SJCRH30 (cell line): Measurements from ENCODE around the gene ATP2A3. TPM values are rescaled to one million over a fixed set of nuclear protein-coding genes. Genes with fewer than 3 reads are reported as not detected.

ENCODE experiments used
- DNase-seq, 2 experiments: peaks; one replicate each; pipeline ENCODE4 v3.0.0-alpha.2; 2015 to 2020
- H3K27ac ChIP-seq: fragments of 250-450 bp; sonication (Bioruptor Pico); 2 replicates; pipeline ENCODE4 v1.5.1; 2020; ENCODE audit warnings: mild to moderate bottlenecking, moderate library complexity
- H3K27me3 ChIP-seq: fragments of 250-450 bp; sonication (Bioruptor Pico); 2 replicates; pipeline ENCODE4 v1.5.1; 2020; ENCODE audit warnings: mild to moderate bottlenecking, moderate library complexity
- H3K36me3 ChIP-seq: fragments of 250-450 bp; sonication (Bioruptor Pico); 2 replicates; pipeline ENCODE4 v1.5.1; 2020; ENCODE audit warnings: mild to moderate bottlenecking, moderate library complexity
- H3K4me1 ChIP-seq: fragments of 250-450 bp; sonication (Bioruptor Pico); 2 replicates; pipeline ENCODE4 v1.5.1; 2020; ENCODE audit warnings: mild to moderate bottlenecking, moderate library complexity
- H3K4me3 ChIP-seq: fragments of 250-450 bp; sonication (Bioruptor Pico); 2 replicates; pipeline ENCODE4 v1.5.1; 2020; ENCODE audit warnings: mild to moderate bottlenecking, moderate library complexity
- H3K9me3 ChIP-seq: fragments of 250-450 bp; sonication (Bioruptor Pico); replicated peaks from 2 replicates; pipeline ENCODE4 v1.5.1; 2020; ENCODE audit warnings: mild to moderate bottlenecking, moderate library complexity
- total RNA-seq: library from RNA; depleted of rRNA; stranded (reverse); fragments of >200 nt; shearing (Covaris generic); gene quantifications from 2 replicates; pipeline ENCODE4 v1.2.3, GENCODE V29; 2014

ATP2A3 gene
- total RNA-seq, 1 experiment from 2014 or later = 2.0 TPM

- no peaks in the 10 kb centered on the region; the same call in 1 of the 2 replicates for H3K4me1 ChIP-seq
- no peak overlapping the region for H3K4me3 ChIP-seq
- H3K27ac ChIP-seq = no peak overlapping the region
- H3K9me3 ChIP-seq = no peaks in the 10 kb centered on the region
- no peak for DNase-seq
- no peaks in the 10 kb centered on the region for H3K27me3 ChIP-seq
- H3K36me3 ChIP-seq = no peaks in the 10 kb centered on the region
Observed at GRCh38 chr17:3924512-3925350, 39.5 kb downstream of the ATP2A3 start.

- H3K27ac ChIP-seq = no peak overlapping the region
Observed at GRCh38 chr17:3923466-3924190, 40.6 kb downstream of the ATP2A3 start.

DNA sequence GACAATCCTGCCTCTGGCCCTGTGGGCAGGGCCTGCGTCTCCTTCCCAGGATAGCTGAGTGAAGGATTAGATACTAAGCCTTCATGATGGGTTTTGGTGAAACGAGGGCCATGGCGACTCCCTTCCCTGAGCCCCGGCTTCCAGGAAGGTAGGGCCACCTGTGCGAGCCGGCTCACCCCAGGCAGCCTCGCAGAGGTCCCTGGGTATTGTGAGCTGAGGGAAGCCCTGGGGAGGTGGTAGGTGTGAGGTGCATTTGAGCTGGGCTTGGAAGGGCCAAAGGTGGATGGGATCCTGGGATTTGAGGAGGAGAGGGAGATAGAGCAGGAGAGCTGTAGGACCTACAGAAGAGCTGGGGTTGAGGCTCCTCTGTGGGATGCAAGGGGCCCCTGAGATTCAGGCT lies 41.5 kb downstream of the ATP2A3 start:
- Histone ChIP-seq H3K4me3 (no peak overlapping the region), H3K4me1 (peaks cover 2% of the 10 kb centered on the region; the same call in 1 of the 2 replicates), H3K27me3 (no peaks in the 10 kb centered on the region), H3K27ac (no peak overlapping the region), H3K36me3 (no peaks in the 10 kb centered on the region), H3K9me3 (no peaks in the 10 kb centered on the region)
- DNase-seq = no peak

More at GRCh38 chr17:3923466-3924190, 40.6 kb downstream of the ATP2A3 start:
- H3K4me3 ChIP-seq = no peak overlapping the region
- no peaks in the 10 kb centered on the region for H3K9me3 ChIP-seq
- H3K27me3 ChIP-seq = no peaks in the 10 kb centered on the region
- no peaks in the 10 kb centered on the region for H3K36me3 ChIP-seq
- peaks cover 2% of the 10 kb centered on the region; the same call in 1 of the 2 replicates for H3K4me1 ChIP-seq
- DNase-seq = no peak

GRCh38 chr17:3921502-3922319 lies 42.5 kb downstream of the ATP2A3 start:
- Histone ChIP-seq H3K4me3 (peak overlapping the region; percentile 19), H3K9me3 (no peaks in the 10 kb centered on the region), H3K4me1 (peaks cover 10% of the 10 kb centered on the region), H3K27ac (no peak overlapping the region), H3K27me3 (no peaks in the 10 kb centered on the region), H3K36me3 (no peaks in the 10 kb centered on the region)
- no peak for DNase-seq

GRCh38 chr17:3921006-3921405 lies 43.2 kb downstream of the ATP2A3 start:
- peak overlapping the region; percentile 19 for H3K4me3 ChIP-seq
- DNase-seq = no peak
- no peaks in the 10 kb centered on the region for H3K27me3 ChIP-seq

GRCh38 chr17:3919123-3919624 lies 45.1 kb downstream of the ATP2A3 start:
- no peak for DNase-seq
- no peaks in the 10 kb centered on the region for H3K9me3 ChIP-seq
- H3K27ac ChIP-seq = no peak overlapping the region
- no peaks in the 10 kb centered on the region for H3K36me3 ChIP-seq
- no peak overlapping the region for H3K4me3 ChIP-seq
- H3K27me3 ChIP-seq = no peaks in the 10 kb centered on the region
- peaks cover 10% of the 10 kb centered on the region for H3K4me1 ChIP-seq

More at GRCh38 chr17:3921006-3921405, 43.2 kb downstream of the ATP2A3 start:
- Histone ChIP-seq H3K36me3 (no peaks in the 10 kb centered on the region), H3K27ac (no peak overlapping the region), H3K9me3 (no peaks in the 10 kb centered on the region), H3K4me1 (peaks cover 10% of the 10 kb centered on the region)

DNA sequence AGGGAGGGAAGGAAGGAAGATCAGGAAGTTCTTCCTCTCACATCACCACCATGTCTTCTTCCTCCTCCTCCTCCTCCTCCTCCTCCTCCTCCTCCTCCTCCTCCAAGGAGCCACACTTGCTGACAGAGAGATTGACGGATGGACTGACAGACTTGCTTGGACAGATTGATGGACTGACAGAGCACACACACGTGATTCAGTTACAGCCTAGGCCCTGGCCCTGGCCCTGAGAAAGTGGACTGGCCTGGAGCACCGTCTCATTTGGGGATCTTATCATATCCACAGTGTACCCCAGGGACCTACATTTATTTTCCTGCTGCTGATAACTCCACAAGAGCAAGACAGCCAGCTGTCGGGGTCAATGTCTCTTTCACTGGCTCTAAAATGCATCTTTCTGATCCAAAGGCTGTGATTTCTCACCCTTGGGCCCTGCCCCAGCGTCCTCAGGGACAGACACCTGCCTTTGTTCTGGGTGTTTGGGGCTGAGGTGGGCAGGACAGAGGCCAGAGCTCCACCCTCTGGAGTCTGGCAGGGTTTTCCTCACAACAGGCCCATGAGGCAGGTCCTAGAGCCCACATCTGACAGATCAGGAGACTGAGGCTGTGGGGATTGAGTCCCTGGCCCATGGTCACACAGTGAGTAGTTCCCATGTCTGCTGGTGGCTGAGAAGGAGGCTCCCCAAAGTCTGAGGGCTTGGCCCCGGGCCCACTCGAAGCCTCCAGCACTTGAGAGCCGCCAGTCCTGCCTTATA lies 45.7 kb downstream of the ATP2A3 start:
- Histone ChIP-seq H3K27me3 (no peaks in the 10 kb centered on the region), H3K36me3 (no peaks in the 10 kb centered on the region), H3K4me1 (peaks cover 10% of the 10 kb centered on the region), H3K9me3 (no peaks in the 10 kb centered on the region), H3K27ac (no peak overlapping the region), H3K4me3 (no peak overlapping the region)
- DNase-seq = no peak

GRCh38 chr17:3917391-3917931 lies 46.8 kb downstream of the ATP2A3 start:
- no peak overlapping the region; the same call in 1 of the 2 replicates for H3K27ac ChIP-seq
- DNase-seq = peak; percentile 63 to 65
- H3K27me3 ChIP-seq = no peaks in the 10 kb centered on the region
- H3K4me1 ChIP-seq = peaks cover 10% of the 10 kb centered on the region
- no peaks in the 10 kb centered on the region for H3K9me3 ChIP-seq
- no peak overlapping the region for H3K4me3 ChIP-seq
- H3K36me3 ChIP-seq = no peaks in the 10 kb centered on the region

GRCh38 chr17:3916825-3917224 lies 47.4 kb downstream of the ATP2A3 start:
- Histone ChIP-seq H3K9me3 (no peaks in the 10 kb centered on the region), H3K36me3 (no peaks in the 10 kb centered on the region), H3K27me3 (no peaks in the 10 kb centered on the region), H3K4me3 (no peak overlapping the region), H3K27ac (no peak overlapping the region), H3K4me1 (peaks cover 10% of the 10 kb centered on the region)
- DNase-seq = no peak

DNA sequence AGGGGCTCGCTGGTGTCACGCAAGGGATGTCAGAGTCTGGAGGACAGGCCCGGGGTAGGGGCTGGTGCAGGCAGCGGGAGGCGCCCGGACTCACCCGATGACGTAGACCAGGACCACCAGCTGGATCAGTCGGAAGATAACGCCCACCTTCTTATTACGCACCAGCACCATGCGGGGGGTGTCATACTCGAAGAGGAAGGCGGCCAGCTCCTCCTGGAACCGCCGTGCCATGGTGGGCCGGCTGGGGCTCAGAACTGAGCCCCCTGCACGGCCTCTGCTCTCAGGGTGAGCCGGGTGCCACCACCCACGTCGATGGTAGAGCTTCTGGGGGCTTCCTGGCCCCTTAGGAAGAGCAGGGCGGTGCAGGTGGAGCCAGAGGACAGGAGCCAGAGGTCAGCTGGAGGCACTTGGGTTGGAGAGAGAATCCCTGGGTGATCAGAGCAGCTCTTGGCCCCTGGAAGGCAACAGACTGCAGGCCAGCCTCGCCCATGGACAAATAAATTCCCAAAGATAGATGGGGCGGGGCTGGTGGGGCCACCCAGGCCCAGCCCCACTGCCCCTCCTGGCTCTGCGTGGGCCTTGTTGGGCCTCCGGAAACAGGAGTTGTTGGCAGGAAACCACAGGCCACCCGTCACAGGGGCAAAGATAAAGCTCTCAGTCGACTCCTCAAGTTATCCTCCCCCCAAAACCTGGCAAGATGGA lies 48.1 kb downstream of the ATP2A3 start, which contains the start of gene P2RX1:
Gene P2RX1, minus strand, starts transcription at position 471 of the 702 bp plus-strand sequence. Its CDS starts 240 bp downstream, at position 231.
- Histone ChIP-seq H3K27me3 (no peaks in the 10 kb centered on the region), H3K36me3 (no peaks in the 10 kb centered on the region), H3K4me1 (peaks cover 10% of the 10 kb centered on the region), H3K4me3 (no peak within 1 kb of the TSS), H3K27ac (no peak within 1 kb of the TSS), H3K9me3 (no peaks in the 10 kb centered on the region)
- no peak for DNase-seq

DNA sequence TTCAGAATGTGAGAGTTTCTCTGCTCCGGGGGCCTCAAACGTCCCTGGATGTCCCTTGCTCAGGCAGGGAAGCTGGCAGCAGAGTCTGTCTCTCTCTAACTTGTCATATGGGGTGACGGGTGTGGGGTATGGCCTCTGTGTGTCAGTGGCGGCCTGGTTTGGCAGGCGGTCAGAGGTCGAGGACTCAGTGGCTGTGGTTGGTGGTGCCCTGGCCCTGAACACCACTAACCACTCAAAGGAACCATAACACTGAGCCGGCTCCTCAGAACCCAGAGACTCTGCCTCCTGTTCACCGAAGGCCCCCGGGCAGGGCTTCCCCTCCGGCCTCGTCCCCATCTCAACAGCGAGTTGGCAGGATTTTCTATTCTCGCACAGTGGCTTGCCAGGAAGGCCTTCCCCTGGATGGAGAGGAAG lies 48.6 kb downstream of the ATP2A3 start:
- Histone ChIP-seq H3K4me3 (no peak overlapping the region), H3K4me1 (peaks cover 10% of the 10 kb centered on the region)

DNA sequence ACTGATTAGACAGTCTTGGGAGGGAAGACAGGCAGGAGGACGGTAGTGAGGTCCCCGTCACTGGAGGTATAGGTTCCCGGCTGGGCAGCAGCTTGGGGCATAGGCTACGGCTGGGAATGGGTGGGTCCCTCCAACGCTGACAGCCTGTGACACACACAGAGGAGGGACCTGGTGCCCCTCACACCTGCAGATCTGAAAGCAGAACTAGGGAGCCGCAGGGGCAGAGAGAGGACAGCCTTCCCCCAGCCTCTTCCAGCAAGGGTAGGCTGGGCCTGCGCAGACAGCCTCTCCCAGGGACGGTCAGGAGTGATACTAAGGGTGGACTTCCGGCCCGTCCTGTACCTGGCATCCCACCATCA lies 49.9 kb downstream of the ATP2A3 start:
- no peak for DNase-seq
- Histone ChIP-seq H3K9me3 (no peaks in the 10 kb centered on the region), H3K27ac (no peak overlapping the region), H3K4me3 (no peak overlapping the region), H3K36me3 (no peaks in the 10 kb centered on the region), H3K27me3 (no peaks in the 10 kb centered on the region), H3K4me1 (peaks cover 10% of the 10 kb centered on the region)

More for the DNA sequence above, 48.6 kb downstream of the ATP2A3 start:
- Histone ChIP-seq H3K36me3 (no peaks in the 10 kb centered on the region), H3K9me3 (no peaks in the 10 kb centered on the region), H3K27ac (no peak overlapping the region), H3K27me3 (no peaks in the 10 kb centered on the region)
- no peak for DNase-seq
